ENCODE data around the gene IL5.

IL5 gene

DNA sequence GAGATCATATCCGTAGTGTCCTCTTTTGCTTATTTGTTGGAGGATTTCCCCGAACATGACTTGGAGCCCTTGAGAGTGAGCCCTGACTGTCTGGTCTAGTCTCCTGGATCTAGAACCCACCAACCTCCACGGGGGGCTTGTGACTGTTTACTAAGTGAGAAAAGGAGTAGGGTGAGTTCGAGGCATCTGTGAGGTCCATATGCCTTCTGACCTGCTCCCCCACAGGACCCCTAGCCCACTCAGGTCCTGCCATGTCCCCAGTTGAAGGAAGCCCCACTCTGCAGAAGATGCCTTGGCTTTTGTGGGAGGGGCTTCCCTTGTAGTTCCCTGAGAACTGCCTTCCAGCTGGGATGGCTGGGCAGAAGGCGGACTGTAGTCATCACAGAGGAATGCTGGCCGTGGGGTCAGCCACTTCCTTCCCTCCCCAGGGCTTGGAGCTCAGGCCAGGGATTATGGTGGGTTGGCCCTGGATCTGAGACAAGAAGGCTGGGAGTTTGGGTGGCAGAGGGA, 45.8 kb downstream of the IL5 start:
- DNase-seq, result no peak

DNA sequence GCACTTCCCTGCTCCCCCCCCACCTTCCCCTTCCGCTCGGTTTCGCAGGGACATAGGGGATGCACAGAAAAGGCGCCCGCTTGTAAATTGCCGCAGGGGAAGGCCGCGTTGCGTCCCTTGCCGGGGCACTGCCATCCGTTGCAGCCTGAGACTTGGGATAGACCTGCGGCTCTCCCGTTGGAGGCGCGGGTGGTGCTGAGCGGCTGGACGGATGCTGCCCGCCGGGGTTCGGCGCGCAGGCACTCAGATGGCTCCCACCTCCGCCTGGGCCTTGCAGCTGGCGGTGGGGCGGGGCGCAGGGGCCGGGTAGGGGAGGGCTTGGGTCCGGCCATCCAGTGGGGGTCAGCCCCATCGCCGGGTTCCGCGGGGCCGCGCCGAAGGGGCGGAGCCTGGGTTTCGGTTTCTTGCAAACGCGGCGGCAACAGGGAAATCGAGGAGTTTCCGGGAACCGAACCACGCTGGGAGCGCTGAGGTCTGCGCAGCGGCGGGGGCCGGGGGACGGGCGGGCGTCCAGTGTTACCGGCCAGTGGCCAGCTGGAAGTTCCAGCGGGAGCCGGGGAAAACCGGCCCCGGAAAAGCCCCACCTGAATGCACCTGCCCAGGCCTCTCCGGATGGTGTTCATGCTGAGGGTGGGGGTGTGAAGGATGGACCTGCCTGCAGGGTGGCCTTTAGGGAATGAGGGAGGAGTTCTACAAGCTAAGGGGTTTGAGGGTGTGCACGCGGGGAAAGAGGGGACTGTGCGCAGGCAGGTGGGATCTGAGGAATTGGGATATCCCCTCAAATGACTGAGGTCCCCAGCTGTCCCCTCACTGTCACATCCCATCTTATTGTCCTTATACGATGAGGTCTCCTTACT, 46.5 kb downstream of the IL5 start:
- DNase-seq, result peak; percentile 39

DNA sequence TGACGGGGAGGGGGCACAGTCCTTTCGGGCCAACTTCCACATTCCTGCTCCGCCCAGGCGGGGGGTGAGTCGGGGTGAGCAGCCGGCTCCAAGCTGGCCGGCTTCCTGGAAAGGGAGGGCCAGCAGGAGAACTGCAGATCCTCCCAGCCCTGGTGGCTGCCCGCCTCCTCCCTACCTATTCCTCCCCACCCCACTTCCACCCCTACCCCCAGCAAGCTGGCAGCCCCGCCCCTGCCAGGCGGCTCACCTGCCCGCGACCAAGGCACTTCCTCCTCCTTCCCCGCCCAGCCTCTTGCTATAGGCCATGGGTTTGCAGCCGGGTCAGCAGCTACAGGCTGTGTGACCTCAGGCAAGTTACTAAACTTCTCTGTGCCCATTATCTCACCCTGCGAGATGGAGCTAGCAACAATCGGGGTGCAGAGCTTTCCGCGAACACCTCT, 47.1 kb downstream of the IL5 start:
- DNase-seq, result peak; percentile 83

DNA sequence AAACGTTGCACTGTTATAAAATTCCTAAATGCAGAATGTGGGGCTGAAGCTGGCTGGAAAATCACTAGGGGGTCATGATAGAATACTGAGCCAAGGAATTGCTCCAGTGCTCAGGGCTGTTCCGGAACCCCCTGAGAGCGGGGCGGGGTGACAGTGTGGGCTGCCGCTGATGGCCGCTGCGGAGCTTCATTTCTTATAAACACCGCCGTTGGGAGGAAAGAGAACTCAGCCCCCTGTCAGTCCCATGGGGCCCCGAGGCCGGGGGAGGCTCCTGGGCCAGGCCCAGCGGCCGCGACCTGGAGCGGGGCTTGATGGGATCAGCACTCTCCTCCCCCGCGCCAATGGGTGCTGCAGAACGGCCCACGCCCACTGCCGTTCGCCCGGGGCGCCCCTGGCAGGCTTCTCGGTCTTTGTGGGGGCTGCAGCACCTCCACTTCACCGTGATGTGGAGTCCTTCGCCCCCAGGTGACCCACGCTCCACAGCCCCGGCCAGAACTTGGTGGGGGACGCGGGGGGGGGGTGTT, 47.6 kb downstream of the IL5 start:
- peak; percentile 49 for DNase-seq

DNA sequence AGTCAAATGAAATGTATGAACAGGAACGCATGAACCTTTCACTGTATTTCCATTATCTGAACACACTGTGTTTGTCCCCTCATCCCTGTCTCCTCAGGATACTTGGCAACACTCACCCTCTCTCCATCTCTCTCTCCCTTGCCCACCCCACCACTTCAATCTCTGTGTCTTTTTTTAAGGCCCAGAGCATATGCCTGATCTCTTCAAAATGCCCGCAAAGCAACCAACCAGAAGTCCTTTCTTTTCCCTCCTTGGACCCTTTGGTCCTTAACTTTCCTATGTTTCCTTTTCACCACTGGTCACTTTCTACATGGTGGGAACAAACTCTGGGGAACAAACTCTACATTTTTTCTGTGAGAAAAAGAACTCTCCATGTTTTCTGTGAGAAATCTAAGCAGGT, 49.5 kb downstream of the IL5 start:
- DNase-seq, result no peak

DNA sequence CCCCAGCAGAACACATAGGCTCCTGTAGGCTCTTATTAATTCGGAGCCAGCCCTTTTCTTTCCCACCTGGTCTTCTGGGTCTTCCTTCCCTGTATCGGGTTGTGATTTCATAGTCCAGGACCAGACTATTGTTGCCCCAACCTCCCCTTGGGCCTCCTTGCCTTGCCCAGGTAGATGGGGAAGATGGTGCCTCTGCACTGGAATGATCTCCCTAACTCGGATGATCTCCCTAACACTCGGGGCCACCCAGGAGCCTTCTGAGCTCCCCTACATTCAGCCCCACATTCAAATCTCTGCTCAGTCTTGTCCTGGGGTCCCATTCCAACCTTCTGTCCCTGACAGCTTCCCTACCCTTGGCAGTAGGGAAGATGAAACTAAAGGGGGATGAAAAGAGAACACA, 50.1 kb downstream of the IL5 start:
- DNase-seq, result no peak

DNA sequence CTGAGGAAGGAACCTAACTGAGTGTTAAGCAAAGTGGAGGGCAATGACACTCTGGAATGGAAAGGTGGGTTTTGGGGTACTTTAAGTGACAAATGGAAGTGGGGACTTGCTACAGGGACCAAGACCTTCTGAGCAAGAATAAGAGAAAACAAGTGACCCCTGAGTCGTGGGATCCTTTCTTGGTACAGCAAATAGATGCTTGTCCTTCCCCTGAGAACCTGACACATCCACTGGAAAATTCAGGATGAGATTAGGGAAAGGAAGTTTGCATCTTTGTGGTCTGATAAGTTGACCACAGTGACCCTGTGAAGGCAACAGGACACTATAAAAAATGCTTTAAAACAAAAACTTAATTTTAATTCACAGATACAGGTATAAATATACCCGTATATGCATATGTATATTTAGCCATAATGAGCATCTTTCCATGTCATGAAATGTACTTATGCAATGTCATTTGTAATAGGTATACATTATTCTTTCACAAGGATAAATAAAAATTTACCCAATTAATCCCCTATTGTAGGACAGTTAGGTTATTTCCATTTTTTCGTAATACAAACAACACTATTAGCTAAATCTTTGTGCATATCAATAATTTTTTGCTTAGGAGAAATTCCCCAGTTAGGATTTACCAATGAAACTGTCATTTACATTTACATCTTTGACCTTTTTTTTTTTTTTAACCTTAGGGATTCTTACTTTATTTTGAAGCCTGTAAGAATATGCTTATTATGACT, 50.8 kb downstream of the IL5 start:
- DNase-seq, result no peak

Measured in activated CD4-positive, alpha-beta T cell treated with anti-CD3 and anti-CD28 coated beads, Interleukin-2, amount 50 U/mL, for 1 hour (primary cell).